Endodermal cell (in vitro differentiated cells): ENCODE measurements around the gene SPOPL. TPM values are rescaled to one million over a fixed set of nuclear protein-coding genes. Genes with fewer than 3 reads are reported as not detected.

Experiments
- DNase-seq: peaks from one replicate; pipeline ENCODE4 v3.0.0-alpha.2; 2017
- H3K27ac ChIP-seq: 2 replicates; pipeline ENCODE4 v1.5.1; 2013; ENCODE audit warnings: mild to moderate bottlenecking, low read depth, low read length, moderate library complexity
- H3K27me3 ChIP-seq: 2 replicates; pipeline ENCODE4 v1.6.1; 2013; ENCODE audit warnings: mild to moderate bottlenecking, low read length, moderate library complexity; ENCODE audit not compliant: insufficient read depth, control insufficient read depth, poor library complexity, severe bottlenecking
- H3K36me3 ChIP-seq: 2 replicates; pipeline ENCODE4 v1.7.0; 2013; ENCODE audit warnings: mild to moderate bottlenecking, low read length, moderate library complexity; ENCODE audit not compliant: control insufficient read depth, insufficient read depth
- H3K4me1 ChIP-seq: one replicate; pipeline ENCODE4 v1.7.0; 2013; ENCODE audit warnings: low read length; ENCODE audit not compliant: control insufficient read depth, insufficient read depth
- H3K4me3 ChIP-seq: 2 replicates; pipeline ENCODE4 v1.5.1; 2013; ENCODE audit warnings: mild to moderate bottlenecking, low read length, moderate library complexity
- H3K9ac ChIP-seq: 2 replicates; pipeline ENCODE4 v1.6.1; 2013; ENCODE audit warnings: mild to moderate bottlenecking, low read length, moderate library complexity; ENCODE audit not compliant: poor library complexity, severe bottlenecking; ENCODE audit errors: extremely low read depth
- H3K9me3 ChIP-seq: 2 replicates; pipeline ENCODE4 v1.6.1; 2013; ENCODE audit warnings: mild to moderate bottlenecking, low read length, moderate library complexity; ENCODE audit not compliant: control insufficient read depth
- H3K27ac Mint-ChIP-seq: 2 replicates; pipeline ENCODE4 v1.8.0; 2020; ENCODE audit warnings: mixed read lengths
- H3K27me3 Mint-ChIP-seq: 2 replicates; pipeline ENCODE4 v1.8.0; 2021; ENCODE audit warnings: mild to moderate bottlenecking, mixed read lengths; ENCODE audit not compliant: insufficient read depth
- H3K36me3 Mint-ChIP-seq: 2 replicates; pipeline ENCODE4 v1.8.0; 2020; ENCODE audit warnings: low read depth, mixed read lengths
- H3K4me1 Mint-ChIP-seq: 2 replicates; pipeline ENCODE4 v1.8.0; 2020; ENCODE audit warnings: mixed read lengths
- H3K4me3 Mint-ChIP-seq: 2 replicates; pipeline ENCODE4 v1.8.0; 2020; ENCODE audit warnings: mild to moderate bottlenecking, moderate library complexity, mixed read lengths
- H3K9me3 Mint-ChIP-seq: 2 replicates; pipeline ENCODE4 v1.8.0; 2020; ENCODE audit warnings: mild to moderate bottlenecking, mixed read lengths
- WGBS, 2 experiments: methylation state at CpG; one replicate each; pipeline versions ENCODE4 v1.1.5 to v1.1.7; 2013; ENCODE audit warnings: missing lambda C conversion rate in 2 of 2, mixed read lengths in 1 of 2; ENCODE audit not compliant: insufficient coverage in 1 of 2, insufficient read length in 1 of 2; 5-methylcytosine and 5-hydroxymethylcytosine counted together
- total RNA-seq, 2 donors: library from RNA; stranded (reverse); fragmentation: NEBNext Ultra II Directional in 1 of 2; extraction: Animal tissue kit (Norgen Biotek cat#: 25700) in 1 of 2; gene quantifications; 2 replicates in 1 of 2; 3 replicates in 1 of 2; pipeline ENCODE4 v1.2.1, GENCODE V29; 2021
- TF ChIP-seq, protein P1 (sequence below): fragments of 200-600 bp; sonication (generic); conservative IDR thresholded peaks from 2 replicates; pipeline ENCODE4 v1.5.0; 2021; ENCODE audit warnings: antibody characterized with exemption, mild to moderate bottlenecking

The SPOPL gene
- total RNA-seq, 2 donors from 2014 or later, result 17.4 to 26.9 TPM

DNA sequence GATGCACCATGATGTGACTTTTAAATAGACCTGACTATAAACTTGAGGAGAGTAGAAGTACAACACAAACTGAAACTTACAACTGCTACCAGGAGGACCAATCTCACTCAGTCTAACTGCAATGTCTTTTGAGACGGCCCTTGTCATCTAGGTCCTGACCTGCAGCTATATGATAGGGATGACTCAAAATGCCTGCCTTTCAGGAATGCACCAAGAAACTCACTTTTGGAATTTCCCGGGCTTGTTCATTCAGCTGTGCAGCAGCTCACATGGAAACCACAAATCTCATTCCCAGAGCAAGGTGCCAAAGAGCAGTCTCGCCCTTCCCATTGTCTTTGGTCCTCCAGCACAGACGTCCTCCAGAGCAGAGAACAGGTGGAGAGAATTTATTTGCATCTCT lies 113.7 kb downstream of the SPOPL start:
- Histone ChIP-seq H3K27me3 (no peaks in the 10 kb centered on the region), H3K4me1 (no peaks in the 10 kb centered on the region), H3K9me3 (no peaks in the 10 kb centered on the region), H3K9ac (no peak overlapping the region), H3K4me3 (no peak overlapping the region), H3K36me3 (no peaks in the 10 kb centered on the region), H3K27ac (no peak overlapping the region)
- H3K36me3 Mint-ChIP-seq, result no peaks in the 10 kb centered on the region
- H3K27ac Mint-ChIP-seq, result no peak overlapping the region
- WGBS, 2 experiments, result 86 to 100% methylated on average over 1 to 4 of the region's 4 CpGs
- DNase-seq, result no peak
- no peaks in the 10 kb centered on the region for H3K9me3 Mint-ChIP-seq
- H3K27me3 Mint-ChIP-seq, result no peaks in the 10 kb centered on the region
- H3K4me1 Mint-ChIP-seq, result no peaks in the 10 kb centered on the region
- no peak overlapping the region for H3K4me3 Mint-ChIP-seq
- TF ChIP-seq, protein P1, sequence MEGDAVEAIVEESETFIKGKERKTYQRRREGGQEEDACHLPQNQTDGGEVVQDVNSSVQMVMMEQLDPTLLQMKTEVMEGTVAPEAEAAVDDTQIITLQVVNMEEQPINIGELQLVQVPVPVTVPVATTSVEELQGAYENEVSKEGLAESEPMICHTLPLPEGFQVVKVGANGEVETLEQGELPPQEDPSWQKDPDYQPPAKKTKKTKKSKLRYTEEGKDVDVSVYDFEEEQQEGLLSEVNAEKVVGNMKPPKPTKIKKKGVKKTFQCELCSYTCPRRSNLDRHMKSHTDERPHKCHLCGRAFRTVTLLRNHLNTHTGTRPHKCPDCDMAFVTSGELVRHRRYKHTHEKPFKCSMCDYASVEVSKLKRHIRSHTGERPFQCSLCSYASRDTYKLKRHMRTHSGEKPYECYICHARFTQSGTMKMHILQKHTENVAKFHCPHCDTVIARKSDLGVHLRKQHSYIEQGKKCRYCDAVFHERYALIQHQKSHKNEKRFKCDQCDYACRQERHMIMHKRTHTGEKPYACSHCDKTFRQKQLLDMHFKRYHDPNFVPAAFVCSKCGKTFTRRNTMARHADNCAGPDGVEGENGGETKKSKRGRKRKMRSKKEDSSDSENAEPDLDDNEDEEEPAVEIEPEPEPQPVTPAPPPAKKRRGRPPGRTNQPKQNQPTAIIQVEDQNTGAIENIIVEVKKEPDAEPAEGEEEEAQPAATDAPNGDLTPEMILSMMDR, result no peak

DNA sequence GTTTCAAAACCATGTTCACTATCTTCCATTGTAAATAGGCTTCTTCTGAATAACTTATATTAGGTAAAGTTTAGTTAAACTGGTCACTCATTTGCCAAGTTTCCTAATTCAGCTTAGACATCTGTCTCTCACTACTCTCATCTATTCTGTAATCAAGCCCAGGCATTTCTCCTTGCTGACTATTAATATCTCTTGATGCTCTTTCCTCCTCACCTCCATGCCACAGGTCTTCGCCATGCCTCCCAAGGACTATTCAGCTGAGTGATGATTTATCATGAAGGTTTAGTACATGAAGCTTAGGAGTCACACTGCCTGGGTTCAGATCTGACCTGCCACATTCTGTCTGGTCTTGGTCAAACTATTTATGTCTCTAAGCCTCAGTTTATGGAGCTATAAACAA lies 115.5 kb downstream of the SPOPL start:
- no peaks in the 10 kb centered on the region for H3K9me3 Mint-ChIP-seq

DNA sequence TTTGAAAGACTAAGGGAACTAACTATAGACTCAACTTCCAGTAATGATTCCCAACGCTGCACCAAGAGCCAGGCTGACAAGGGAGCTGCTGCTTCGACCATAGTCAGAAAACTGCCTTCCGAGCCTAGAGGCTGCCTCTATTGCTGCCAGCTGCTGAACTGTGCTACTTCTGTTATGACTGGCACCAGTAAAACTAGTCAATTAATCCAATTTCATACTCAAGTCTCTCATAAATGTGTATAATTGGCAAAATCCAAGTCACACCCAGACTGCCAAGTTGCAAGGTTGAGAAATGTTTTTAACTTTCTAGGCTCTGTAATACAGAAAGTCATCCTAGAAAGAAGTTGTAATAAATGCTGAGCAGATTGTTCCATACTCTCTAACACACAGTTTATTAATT lies 117.4 kb downstream of the SPOPL start:
- Histone ChIP-seq H3K4me3 (no peak overlapping the region), H3K9me3 (no peaks in the 10 kb centered on the region), H3K27me3 (no peaks in the 10 kb centered on the region), H3K36me3 (no peaks in the 10 kb centered on the region), H3K9ac (no peak overlapping the region), H3K4me1 (no peaks in the 10 kb centered on the region), H3K27ac (no peak overlapping the region)
- WGBS, 2 experiments, result 85 to 90% methylated on average over 2 to 3 of the region's 3 CpGs
- Mint-ChIP-seq H3K4me3 (no peak overlapping the region), H3K27me3 (no peaks in the 10 kb centered on the region), H3K36me3 (no peaks in the 10 kb centered on the region), H3K4me1 (no peaks in the 10 kb centered on the region), H3K9me3 (no peaks in the 10 kb centered on the region), H3K27ac (no peak overlapping the region)
- DNase-seq, result no peak
- TF ChIP-seq, protein P1, result no peak

More for the DNA sequence above, 115.5 kb downstream of the SPOPL start:
- no peaks in the 10 kb centered on the region for H3K36me3 Mint-ChIP-seq
- H3K9me3 ChIP-seq, result no peaks in the 10 kb centered on the region
- no peak overlapping the region for H3K27ac Mint-ChIP-seq
- H3K4me1 Mint-ChIP-seq, result no peaks in the 10 kb centered on the region
- H3K9ac ChIP-seq, result no peak overlapping the region
- no peaks in the 10 kb centered on the region for H3K36me3 ChIP-seq
- H3K4me3 ChIP-seq, result no peak overlapping the region
- H3K27me3 ChIP-seq, result no peaks in the 10 kb centered on the region
- H3K27ac ChIP-seq, result no peak overlapping the region
- no peaks in the 10 kb centered on the region for H3K4me1 ChIP-seq
- TF ChIP-seq, protein P1, result no peak
- DNase-seq, result no peak
- H3K4me3 Mint-ChIP-seq, result no peak overlapping the region
- no peaks in the 10 kb centered on the region for H3K27me3 Mint-ChIP-seq
- WGBS, 2 experiments, result 81% methylated on average over 1 of the region's 1 CpG; no CpG with 5 or more reads in 1 of the 2 experiments
